H1 (cell line): ENCODE measurements around the gene DCN. TPM values are rescaled to one million over a fixed set of nuclear protein-coding genes. Genes with fewer than 3 reads are reported as not detected.

Experiments used
- CTCF ChIA-PET: fragments of 300-600 bp; sonication (Branson Sonifier 250); formaldehyde crosslinking; loops from one replicate; lab custom pipeline; 2021; ENCODE audit not compliant: partially characterized antibody; lab: Charles Lee
- POLR2A ChIA-PET: fragments of 300-600 bp; sonication (Branson Sonifier 250); formaldehyde crosslinking; loops from one replicate; lab custom pipeline; 2021; ENCODE audit warnings: inconsistent platforms; ENCODE audit not compliant: partially characterized antibody; lab: Charles Lee
- DNase-seq, 2 experiments: peaks; one replicate each; pipeline versions ENCODE4 v3.0.0 to v3.0.0-alpha.2; 2010 to 2022; ENCODE audit warnings: low spot score in 2 of 2, low read depth in 1 of 2, mixed read lengths in 1 of 2
- FAIRE-seq: peaks from 2 replicates; lab custom pipeline; 2011; peaks lifted over from hg19 to GRCh38; lab: Jason Lieb, UNC
- H2AFZ ChIP-seq: 2 replicates; pipeline ENCODE4 v1.8.1; 2012; ENCODE audit warnings: low read length, inconsistent platforms
- H2AK5ac ChIP-seq: 2 replicates; pipeline ENCODE4 v1.6.1; 2013; ENCODE audit warnings: low read depth, low read length
- H2BK120ac ChIP-seq: replicated peaks from 2 replicates; pipeline ENCODE3; 2013; ENCODE audit warnings: low read depth, low read length, inconsistent platforms
- H2BK12ac ChIP-seq: 2 replicates; pipeline ENCODE4 v1.6.1; 2013; ENCODE audit warnings: low read depth, low read length
- H2BK15ac ChIP-seq: 2 replicates; pipeline ENCODE4 v1.6.1; 2013; ENCODE audit warnings: low read length
- H2BK20ac ChIP-seq: 2 replicates; pipeline ENCODE4 v1.6.1; 2013; ENCODE audit warnings: low read length
- H2BK5ac ChIP-seq: 2 replicates; pipeline ENCODE4 v1.6.1; 2013; ENCODE audit warnings: low read depth, low read length
- H3K14ac ChIP-seq: 2 replicates; pipeline ENCODE4 v1.6.1; 2013; ENCODE audit warnings: inconsistent platforms; ENCODE audit not compliant: insufficient read length
- H3K18ac ChIP-seq: 2 replicates; pipeline ENCODE4 v1.6.1; 2013; ENCODE audit warnings: low read length; ENCODE audit errors: extremely low read depth
- H3K23ac ChIP-seq: 2 replicates; pipeline ENCODE4 v1.6.1; 2013; ENCODE audit warnings: inconsistent platforms; ENCODE audit not compliant: insufficient read length
- H3K23me2 ChIP-seq: 2 replicates; pipeline ENCODE4 v1.6.1; 2013; ENCODE audit warnings: low read depth, low read length
- H3K27ac ChIP-seq: 2 replicates; pipeline ENCODE4 v1.6.1; 2011; ENCODE audit warnings: low read depth, low read length, inconsistent platforms
- H3K27me3 ChIP-seq, 4 experiments: replicated peaks in 1 of 4; 1 replicate in 1 of 4; 2 replicates in 3 of 4; pipeline versions ENCODE4 v1.6.1 to v1.8.1; 2011 to 2013; ENCODE audit warnings: low read length in 3 of 4, mild to moderate bottlenecking in 3 of 4, inconsistent platforms in 2 of 4, mixed read lengths in 2 of 4, moderate library complexity in 1 of 4; ENCODE audit not compliant: control insufficient read depth in 3 of 4, insufficient read depth in 3 of 4; ENCODE audit errors: extremely low read depth in 1 of 4
- H3K36me3 ChIP-seq, 4 experiments: 2 replicates each; pipeline versions ENCODE4 v1.6.1 to v1.8.1; 2011 to 2013; ENCODE audit warnings: mild to moderate bottlenecking in 4 of 4, low read length in 3 of 4, moderate library complexity in 2 of 4, control low read depth in 1 of 4, inconsistent platforms in 1 of 4; ENCODE audit not compliant: insufficient read depth in 4 of 4, control insufficient read depth in 2 of 4
- H3K4ac ChIP-seq: replicated peaks from 2 replicates; pipeline ENCODE3; 2013; ENCODE audit warnings: low read length, low read depth, mixed read lengths, inconsistent platforms; ENCODE audit not compliant: insufficient read length
- H3K4me1 ChIP-seq, 4 experiments: replicated peaks in 1 of 4; 1 replicate in 1 of 4; 2 replicates in 3 of 4; pipeline versions ENCODE4 v1.6.1 to v1.8.1; 2011 to 2013; ENCODE audit warnings: low read length in 3 of 4, inconsistent platforms in 2 of 4, mixed read lengths in 1 of 4; ENCODE audit not compliant: insufficient read depth in 4 of 4, control insufficient read depth in 3 of 4
- H3K4me2 ChIP-seq, 2 experiments: 2 replicates each; pipeline versions ENCODE4 v1.6.1 to v1.8.1; 2011 to 2013; ENCODE audit warnings: low read depth in 2 of 2, low read length in 2 of 2, control low read depth in 1 of 2, inconsistent platforms in 1 of 2, mild to moderate bottlenecking in 1 of 2; ENCODE audit not compliant: insufficient read depth in 1 of 2
- H3K4me3 ChIP-seq, 4 experiments: fragments of 200-600, 300-600 bp in 1 of 4; sonication (generic), shearing (Covaris generic), sonication (Bioruptor Twin) in 1 of 4; 2 replicates each; pipeline versions ENCODE4 v1.5.1 to v1.8.1; 2011 to 2016; ENCODE audit warnings: low read length in 4 of 4, low read depth in 3 of 4, control low read depth in 2 of 4, inconsistent platforms in 2 of 4, mild to moderate bottlenecking in 2 of 4, mixed read lengths in 1 of 4, moderate library complexity in 1 of 4; ENCODE audit not compliant: insufficient read depth in 2 of 4; ENCODE audit errors: extremely low read depth in 1 of 4
- H3K56ac ChIP-seq: replicated peaks from 2 replicates; pipeline ENCODE3; 2013; ENCODE audit warnings: low read depth, mild to moderate bottlenecking, mixed read lengths, low read length, inconsistent platforms; ENCODE audit not compliant: insufficient read length
- H3K79me1 ChIP-seq: 2 replicates; pipeline ENCODE4 v1.6.1; 2013; ENCODE audit warnings: low read depth, low read length, control low read depth
- H3K79me2 ChIP-seq, 2 experiments: 2 replicates each; pipeline versions ENCODE4 v1.6.1 to v1.8.1; 2012 to 2013; ENCODE audit warnings: low read length in 2 of 2, mild to moderate bottlenecking in 2 of 2, inconsistent platforms in 1 of 2; ENCODE audit not compliant: insufficient read depth in 2 of 2, control insufficient read depth in 1 of 2
- H3K9ac ChIP-seq, 4 experiments: replicated peaks in 1 of 4; 1 replicate in 1 of 4; 2 replicates in 3 of 4; pipeline versions ENCODE4 v1.6.1 to v1.8.1; 2011 to 2013; ENCODE audit warnings: low read depth in 3 of 4, low read length in 3 of 4, control low read depth in 2 of 4, mild to moderate bottlenecking in 2 of 4, moderate library complexity in 2 of 4, inconsistent platforms in 1 of 4; ENCODE audit errors: extremely low read depth in 1 of 4
- H3K9me3 ChIP-seq, 2 experiments: 2 replicates each; pipeline versions ENCODE4 v1.6.1 to v1.8.1; 2012 to 2013; ENCODE audit warnings: mild to moderate bottlenecking in 2 of 2, moderate library complexity in 2 of 2, control low read depth in 1 of 2, inconsistent platforms in 1 of 2, low read depth in 1 of 2, low read length in 1 of 2, mixed read lengths in 1 of 2; ENCODE audit not compliant: insufficient read depth in 2 of 2
- H4K20me1 ChIP-seq, 2 experiments: replicated peaks in 1 of 2; 2 replicates each; pipeline versions ENCODE3 to v1.8.1; 2011 to 2013; ENCODE audit warnings: inconsistent platforms in 2 of 2, low read length in 2 of 2, mild to moderate bottlenecking in 1 of 2; ENCODE audit not compliant: insufficient read depth in 2 of 2, control insufficient read depth in 1 of 2
- H4K5ac ChIP-seq: 2 replicates; pipeline ENCODE4 v1.6.1; 2013; ENCODE audit warnings: low read length, low read depth, mixed read lengths, inconsistent platforms; ENCODE audit not compliant: insufficient read length
- H4K8ac ChIP-seq: 2 replicates; pipeline ENCODE4 v1.8.0; 2013; ENCODE audit warnings: mild to moderate bottlenecking, moderate library complexity, low read length, inconsistent platforms; ENCODE audit not compliant: insufficient read depth; ENCODE audit errors: extremely low read depth
- H4K91ac ChIP-seq: replicated peaks from 2 replicates; pipeline ENCODE3; 2013; ENCODE audit warnings: low read length, mixed read lengths, inconsistent platforms; ENCODE audit not compliant: insufficient read length
- BRCA1 ChIP-seq: IDR thresholded peaks from 2 replicates; pipeline ENCODE4 v1.6.1; 2012; ENCODE audit warnings: low read depth, low read length, improper control_type of control experiment
- CBX5 ChIP-seq: fragments of 300-800, 300-1000 bp; sonication (generic); IDR thresholded peaks from 2 replicates; pipeline ENCODE4 v1.7.1; 2016; ENCODE audit warnings: antibody characterized with exemption, low read length, low read depth
- FOSL1 ChIP-seq: IDR thresholded peaks from 2 replicates; pipeline ENCODE4 v1.6.1; 2011; ENCODE audit warnings: mild to moderate bottlenecking, low read depth, low read length, moderate library complexity; ENCODE audit not compliant: insufficient read depth
- HDAC6 ChIP-seq: IDR thresholded peaks from one replicate; pipeline ENCODE4 v1.7.1; 2012; ENCODE audit warnings: low read depth, mild to moderate bottlenecking, inconsistent platforms, low read length, moderate library complexity
- KDM1A ChIP-seq: fragments of 200-600, 300-600 bp; sonication (generic); IDR thresholded peaks from 2 replicates; pipeline ENCODE4 v1.7.1; 2016; ENCODE audit warnings: mild to moderate bottlenecking, low read length, borderline replicate concordance
- KDM4A ChIP-seq: IDR thresholded peaks from one replicate; pipeline ENCODE4 v1.7.1; 2012; ENCODE audit warnings: low read depth, mild to moderate bottlenecking, moderate library complexity, low read length, inconsistent platforms; ENCODE audit not compliant: severe bottlenecking
- POLR2AphosphoS5 ChIP-seq: IDR thresholded peaks from 2 replicates; pipeline ENCODE4 v1.6.1; 2011; ENCODE audit warnings: low read depth, low read length
- polyA plus RNA-seq, 7 experiments: library from polyadenylated mRNA; depleted of rRNA in 3 of 7; stranded (reverse) in 5 of 7; unstranded in 2 of 7; fragments of >200 nt in 5 of 7; fragments of 200-250 nt in 2 of 7; gene quantifications; 1 replicate in 5 of 7; 2 replicates in 1 of 7; 4 replicates in 1 of 7; pipeline versions ENCODE4 v1.2.1 to v1.2.3, GENCODE V29; 2011 to 2013; ENCODE audit warnings: missing spikeins in 2 of 7, mixed read lengths in 2 of 7
- total RNA-seq: library from RNA; stranded (reverse); fragmentation: NEBNext Ultra II Directional; extraction: Animal tissue kit (Norgen Biotek cat#: 25700); gene quantifications from 2 replicates; pipeline ENCODE4 v1.2.1, GENCODE V29; 2021
- TF ChIP-seq, protein P1 (sequence below): IDR thresholded peaks from 2 replicates; pipeline ENCODE4 v1.6.1; 2012; ENCODE audit warnings: inconsistent platforms

DCN gene
- total and polyA plus RNA-seq, 2 of the 8 experiments (the other 6 are each of a cell fraction or from before 2014, with no cell fraction given): not detected

DNA sequence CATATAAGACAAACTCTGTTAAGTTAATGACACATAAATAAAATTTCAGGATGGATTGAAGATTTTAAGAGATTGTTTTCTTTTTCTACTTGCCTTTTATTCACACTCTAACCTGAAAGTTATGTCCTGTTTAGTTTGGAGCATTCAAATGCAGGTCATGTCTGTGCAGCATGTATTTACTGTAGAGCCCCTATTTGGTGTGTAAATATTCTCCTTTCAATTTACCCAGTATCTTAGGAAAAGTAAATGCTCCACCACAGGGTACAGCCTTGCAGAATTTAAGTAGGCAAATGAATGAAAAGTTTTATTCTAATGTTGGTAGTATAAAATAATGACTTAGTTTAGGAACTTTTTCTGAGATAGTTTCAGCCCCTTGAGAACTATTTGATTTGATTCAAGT is 6.2 kb upstream of the DCN start:
- H3K23ac ChIP-seq: no peak overlapping the region
- H3K56ac ChIP-seq: no peak overlapping the region
- no peak overlapping the region for H2BK15ac ChIP-seq
- no peak for TF ChIP-seq KDM1A
- no peak for TF ChIP-seq POLR2AphosphoS5
- no peak for TF ChIP-seq CBX5
- TF ChIP-seq, protein P1, sequence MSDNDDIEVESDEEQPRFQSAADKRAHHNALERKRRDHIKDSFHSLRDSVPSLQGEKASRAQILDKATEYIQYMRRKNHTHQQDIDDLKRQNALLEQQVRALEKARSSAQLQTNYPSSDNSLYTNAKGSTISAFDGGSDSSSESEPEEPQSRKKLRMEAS: no peak
- no peak for TF ChIP-seq HDAC6
- TF ChIP-seq BRCA1: no peak
- no peak for TF ChIP-seq KDM4A
- TF ChIP-seq FOSL1: no peak
- H4K8ac ChIP-seq: no peak overlapping the region
- H3K79me1 ChIP-seq: no peaks in the 10 kb centered on the region
- no peaks in the 10 kb centered on the region for H3K9me3 ChIP-seq
- no peak overlapping the region for H3K14ac ChIP-seq
- no peak overlapping the region for H2BK5ac ChIP-seq
- H2AFZ ChIP-seq: no peak overlapping the region
- no peaks in the 10 kb centered on the region for H4K20me1 ChIP-seq
- H3K4me1 ChIP-seq: no peaks in the 10 kb centered on the region
- no peaks in the 10 kb centered on the region for H3K79me2 ChIP-seq
- no peak overlapping the region for H2BK20ac ChIP-seq
- H3K9ac ChIP-seq: no peak overlapping the region
- H2BK120ac ChIP-seq: no peak overlapping the region
- no peak overlapping the region for H4K91ac ChIP-seq
- no peak overlapping the region for H4K5ac ChIP-seq
- DNase-seq (no peak), FAIRE-seq (no peak)
- no peak overlapping the region for H3K4me3 ChIP-seq
- 0 out of 2 replicates have a peak, but pooled peaks cover 1% of the 10 kb centered on the region for H3K23me2 ChIP-seq
- H2BK12ac ChIP-seq: no peak overlapping the region
- H2AK5ac ChIP-seq: no peak overlapping the region
- no peaks in the 10 kb centered on the region for H3K27me3 ChIP-seq
- CTCF ChIA-PET: no interaction called here
- H3K18ac ChIP-seq: no peak overlapping the region
- H3K27ac ChIP-seq: no peak overlapping the region
- H3K4me2 ChIP-seq: no peak overlapping the region
- H3K36me3 ChIP-seq: no peaks in the 10 kb centered on the region
- H3K4ac ChIP-seq: no peak overlapping the region
- POLR2A ChIA-PET: no interaction called here
